WTC11 (cell line): Measurements from ENCODE around the gene DCUN1D2. TPM values are rescaled to one million over a fixed set of nuclear protein-coding genes. Genes with fewer than 3 reads are reported as not detected.
"Not testable (repeated sequence)": the region's sequence is repeated elsewhere in the genome, so short reads cannot be mapped to it uniquely, and the experiment has no call there.

Experiments used
- ATAC-seq: fragments of 200-7000 bp; cut with Tn5 transposase; 2 replicates; pipeline ENCODE4 v1.10.0; 2021; ENCODE audit warnings: mild to moderate bottlenecking, moderate library complexity
- CTCF ChIA-PET: fragments of 300-600 bp; sonication (Branson Sonifier 250); formaldehyde crosslinking; loops from one replicate; lab custom pipeline; 2021; ENCODE audit warnings: antibody characterized with exemption; lab: Charles Lee
- POLR2A ChIA-PET: fragments of 350-600 bp; sonication (Branson Sonifier 250); formaldehyde crosslinking; loops from one replicate; lab custom pipeline; 2021; ENCODE audit warnings: antibody characterized with exemption; lab: Charles Lee
- DNase-seq: peaks from one replicate; pipeline ENCODE4 v3.0.0; 2021; ENCODE audit warnings: low spot score
- H3K27ac Mint-ChIP-seq: 2 replicates; pipeline ENCODE4 v1.8.0; 2021; ENCODE audit warnings: mixed read lengths
- H3K27me3 Mint-ChIP-seq: 2 replicates; pipeline ENCODE4 v1.8.0; 2021; ENCODE audit warnings: low read depth, mild to moderate bottlenecking, moderate library complexity, mixed read lengths
- H3K36me3 Mint-ChIP-seq: 2 replicates; pipeline ENCODE4 v1.8.0; 2021; ENCODE audit warnings: mixed read lengths
- H3K4me1 Mint-ChIP-seq: 2 replicates; pipeline ENCODE4 v1.8.0; 2022; ENCODE audit warnings: mixed read lengths
- H3K4me3 Mint-ChIP-seq: 2 replicates; pipeline ENCODE4 v1.8.0; 2021; ENCODE audit warnings: mild to moderate bottlenecking, moderate library complexity, mixed read lengths
- H3K9me3 Mint-ChIP-seq: 2 replicates; pipeline ENCODE4 v1.8.0; 2021; ENCODE audit warnings: mixed read lengths
- AFF4 ChIP-seq: sonication (generic); formaldehyde crosslinking; IDR thresholded peaks from 2 replicates; pipeline ENCODE4 v1.8.1; 2023; ENCODE audit warnings: mild to moderate bottlenecking, missing genetic modification reagents, borderline replicate concordance
- CREB1 ChIP-seq: sonication (generic); formaldehyde crosslinking; IDR thresholded peaks from 2 replicates; pipeline ENCODE4 v1.8.0; 2023; ENCODE audit warnings: mild to moderate bottlenecking, missing genetic modification reagents
- GRHL2 ChIP-seq: fragments of 250-450 bp; sonication (Bioruptor Pico); IDR thresholded peaks from 2 replicates; pipeline ENCODE4 v1.8.0; 2022; ENCODE audit warnings: mild to moderate bottlenecking, moderate library complexity; ENCODE audit not compliant: insufficient replicate concordance, severe bottlenecking
- HMGXB4 ChIP-seq: sonication (generic); formaldehyde crosslinking; IDR thresholded peaks from 2 replicates; pipeline ENCODE4 v1.8.1; 2023; ENCODE audit warnings: mild to moderate bottlenecking, moderate library complexity, missing genetic modification reagents
- MAX ChIP-seq: sonication (generic); formaldehyde crosslinking; IDR thresholded peaks from 2 replicates; pipeline ENCODE4 v1.8.0; 2022; ENCODE audit warnings: mild to moderate bottlenecking, missing genetic modification reagents
- NR3C1 ChIP-seq: sonication (generic); formaldehyde crosslinking; conservative IDR thresholded peaks from 2 replicates; pipeline ENCODE4 v1.8.1; 2023; ENCODE audit warnings: low read depth, mild to moderate bottlenecking, missing genetic modification reagents
- PRRX2 ChIP-seq: fragments of 250-450 bp; sonication (Bioruptor Pico); IDR thresholded peaks from 2 replicates; pipeline ENCODE4 v1.8.0; 2021; ENCODE audit warnings: mild to moderate bottlenecking
- ZNF138 ChIP-seq: sonication (generic); formaldehyde crosslinking; conservative IDR thresholded peaks from 2 replicates; pipeline ENCODE4 v1.8.1; 2022; ENCODE audit warnings: mild to moderate bottlenecking, moderate library complexity, missing genetic modification reagents
- ZNF219 ChIP-seq: sonication (generic); formaldehyde crosslinking; IDR thresholded peaks from 2 replicates; pipeline ENCODE4 v1.8.0; 2023; ENCODE audit warnings: missing genetic modification reagents, mild to moderate bottlenecking, borderline replicate concordance
- ZNF263 ChIP-seq: sonication (generic); formaldehyde crosslinking; IDR thresholded peaks from 2 replicates; pipeline ENCODE4 v1.8.1; 2022; ENCODE audit warnings: low read depth, mild to moderate bottlenecking, moderate library complexity, missing genetic modification reagents
- total RNA-seq: library from RNA; stranded (reverse); gene quantifications from 3 replicates; pipeline ENCODE4 v1.2.3, GENCODE V29; 2021
- TF ChIP-seq, protein P1 (sequence below): fragments of 200-600 bp; IDR thresholded peaks from 2 replicates; pipeline ENCODE4 v1.8.0; 2022; ENCODE audit warnings: antibody characterized with exemption

Gene DCUN1D2
- total RNA-seq, 1 experiment from 2014 or later, result 42.5 TPM

DNA sequence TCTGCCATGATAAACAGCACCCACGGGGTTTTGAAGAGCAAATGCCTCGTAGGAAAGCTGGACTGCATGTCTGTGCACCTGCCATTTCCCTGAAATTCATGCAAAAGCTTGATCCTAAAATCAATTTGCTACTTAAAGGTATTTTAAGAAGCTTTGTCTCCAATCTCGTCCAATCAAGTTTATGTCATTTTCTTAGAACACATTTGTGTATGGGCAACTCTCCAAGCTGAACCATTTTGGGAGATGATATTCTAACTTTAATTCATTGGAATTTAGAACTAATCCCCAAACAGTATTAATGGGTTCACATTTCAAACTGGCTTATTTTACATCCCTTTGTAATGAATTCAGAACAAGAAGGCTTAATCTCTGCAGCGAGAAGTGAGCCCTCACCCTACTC, 38.0 kb downstream of the DCUN1D2 start (continued):
- TF ChIP-seq AFF4 (no peak), PRRX2 (CRISPR knock-in tag) (no peak), ZNF219 (CRISPR knock-in tag) (no peak)

GRCh38 chr13:113451951-113452421, 38.5 kb downstream of the DCUN1D2 start:
- Mint-ChIP-seq H3K9me3 (peaks cover 8% of the 10 kb centered on the region; the same call in 1 of the 2 replicates), H3K4me3 (no peak overlapping the region), H3K4me1 (peaks cover 5% of the 10 kb centered on the region; the same call in 1 of the 2 replicates), H3K36me3 (peaks cover 19% of the 10 kb centered on the region), H3K27me3 (no peaks in the 10 kb centered on the region), H3K27ac (no peak overlapping the region)
- ChIA-PET POLR2A (interaction anchor here (1.0 kb wide), 1 partner anchor 37 kb away, joined by 3 read pairs; no protein-coding TSS in a partner anchor), CTCF (interaction anchor here (0.6 to 3.9 kb wide), 30 partner anchors 14 to 509 kb away, joined by 3 to 25 read pairs (median 4); partner anchors contain the start of gene DCUN1D2)
- DNase-seq (no peak), ATAC-seq (no peak)
- TF ChIP-seq MAX (CRISPR knock-in tag) (no peak), ZNF263 (CRISPR knock-in tag) (no peak), HMGXB4 (CRISPR knock-in tag) (no peak), GRHL2 (CRISPR knock-in tag) (no peak), ZNF138 (no peak), CREB1 (CRISPR knock-in tag) (no peak), NR3C1 (CRISPR knock-in tag) (no peak)

DNA sequence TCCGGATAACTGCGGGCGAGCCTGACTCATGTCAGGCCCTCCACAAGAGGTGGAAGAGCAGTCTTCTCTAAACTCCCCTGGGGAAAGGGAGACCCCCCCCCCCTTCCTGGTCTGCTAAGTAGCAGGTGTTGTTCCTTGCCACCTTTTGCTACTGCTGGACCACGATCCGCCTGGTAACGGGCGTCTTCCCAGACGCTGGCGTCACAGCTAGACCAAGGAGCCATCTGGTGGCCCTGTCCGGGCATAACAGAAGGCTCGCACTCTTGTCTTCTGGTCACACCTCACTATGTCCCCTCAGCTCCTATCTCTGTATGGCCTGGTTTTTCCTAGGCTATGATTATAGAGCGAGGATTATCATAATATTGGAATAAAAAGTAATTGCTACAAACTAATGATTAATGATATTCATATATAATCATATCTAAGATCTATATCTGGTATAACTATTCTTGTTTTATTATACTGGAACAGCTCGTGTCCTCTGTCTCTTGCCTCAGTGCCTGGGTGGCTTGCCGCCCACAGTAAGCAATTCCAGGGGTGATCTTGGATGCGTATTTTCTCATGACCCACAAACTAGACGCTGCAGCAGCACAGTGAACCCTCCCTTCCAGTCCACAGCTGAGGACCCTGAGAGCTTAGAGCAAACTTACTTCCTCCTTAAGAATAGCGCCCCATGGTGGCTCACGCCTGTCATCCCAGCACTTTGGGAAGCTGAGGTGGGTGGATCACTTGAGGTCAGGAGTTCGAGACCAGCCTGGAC, 39.5 kb downstream of the DCUN1D2 start:
- peak; percentile 66 for DNase-seq
- POLR2A ChIA-PET, result interaction anchor here (0.6 to 1.0 kb wide), 2 partner anchors 38 kb away, joined by 3 to 4 read pairs; no protein-coding TSS in a partner anchor
- peak; percentile 76 for ATAC-seq
- peaks cover 13% of the 10 kb centered on the region for H3K36me3 Mint-ChIP-seq
- TF ChIP-seq, protein P1, sequence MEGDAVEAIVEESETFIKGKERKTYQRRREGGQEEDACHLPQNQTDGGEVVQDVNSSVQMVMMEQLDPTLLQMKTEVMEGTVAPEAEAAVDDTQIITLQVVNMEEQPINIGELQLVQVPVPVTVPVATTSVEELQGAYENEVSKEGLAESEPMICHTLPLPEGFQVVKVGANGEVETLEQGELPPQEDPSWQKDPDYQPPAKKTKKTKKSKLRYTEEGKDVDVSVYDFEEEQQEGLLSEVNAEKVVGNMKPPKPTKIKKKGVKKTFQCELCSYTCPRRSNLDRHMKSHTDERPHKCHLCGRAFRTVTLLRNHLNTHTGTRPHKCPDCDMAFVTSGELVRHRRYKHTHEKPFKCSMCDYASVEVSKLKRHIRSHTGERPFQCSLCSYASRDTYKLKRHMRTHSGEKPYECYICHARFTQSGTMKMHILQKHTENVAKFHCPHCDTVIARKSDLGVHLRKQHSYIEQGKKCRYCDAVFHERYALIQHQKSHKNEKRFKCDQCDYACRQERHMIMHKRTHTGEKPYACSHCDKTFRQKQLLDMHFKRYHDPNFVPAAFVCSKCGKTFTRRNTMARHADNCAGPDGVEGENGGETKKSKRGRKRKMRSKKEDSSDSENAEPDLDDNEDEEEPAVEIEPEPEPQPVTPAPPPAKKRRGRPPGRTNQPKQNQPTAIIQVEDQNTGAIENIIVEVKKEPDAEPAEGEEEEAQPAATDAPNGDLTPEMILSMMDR, result peak; percentile 22; the same call in 1 of the 2 replicates
- not testable (repeated sequence) for H3K4me1 Mint-ChIP-seq, H3K27ac Mint-ChIP-seq, H3K27me3 Mint-ChIP-seq, H3K4me3 Mint-ChIP-seq, H3K9me3 Mint-ChIP-seq
- CTCF ChIA-PET, result interaction anchor here (0.6 to 3.9 kb wide), 42 partner anchors 13 to 627 kb away, joined by 3 to 25 read pairs (median 3); partner anchors contain the start of gene DCUN1D2

- CTCF ChIA-PET, result interaction anchor here (1.9 kb wide), 1 partner anchor 212 kb away, joined by 6 read pairs; no protein-coding TSS in a partner anchor
- ATAC-seq, H3K4me1 Mint-ChIP-seq, DNase-seq, H3K4me3 Mint-ChIP-seq, H3K27me3 Mint-ChIP-seq, H3K36me3 Mint-ChIP-seq, H3K27ac Mint-ChIP-seq, POLR2A ChIA-PET, H3K9me3 Mint-ChIP-seq: not testable (repeated sequence)
Measured at GRCh38 chr13:113450348-113450744, 40.2 kb downstream of the DCUN1D2 start.
